Measurements from ENCODE around the gene C11orf98.
"Not testable (repeated sequence)": the region's sequence is repeated elsewhere in the genome, so short reads cannot be mapped to it uniquely, and the experiment has no call there.

C11orf98 gene

DNA sequence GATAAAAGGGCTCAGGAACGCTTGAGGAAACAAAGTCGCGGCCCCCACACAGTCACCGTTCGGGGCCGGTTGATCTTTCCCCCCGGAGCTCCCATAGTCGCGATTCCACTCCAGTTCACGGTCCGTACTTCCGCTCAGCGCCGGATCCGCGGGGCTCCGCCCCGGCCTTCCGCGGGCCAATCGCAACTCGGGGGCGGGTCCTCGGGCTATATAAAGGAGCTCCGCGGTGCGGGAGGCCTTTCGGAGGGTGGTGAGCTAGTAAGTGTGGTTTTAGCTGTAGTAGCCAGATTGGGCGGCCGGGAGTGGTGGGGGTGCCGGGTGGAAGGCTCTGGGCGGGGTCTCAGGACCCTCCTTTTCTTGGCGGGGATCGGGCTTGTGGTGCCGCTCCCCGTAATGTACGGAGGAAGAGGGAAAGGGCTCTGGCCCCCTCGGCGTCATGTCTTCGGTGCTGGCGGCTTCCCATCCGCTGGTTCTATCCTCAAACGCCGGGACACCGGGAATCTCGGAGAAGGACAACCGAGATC lies at the start of gene C11orf98, which contains the start of gene CSKMT:
C11orf98 (minus strand) TSS at position 136 of the 524 bp plus-strand sequence; CDS start at position 95, 41 bp downstream.
CSKMT (plus strand) TSS at position 238 of the 524 bp plus-strand sequence. CDS start 568 bp downstream, outside the sequence.
- DNase-seq (ENCODE audit: low read depth in 2 of 2), result peak; percentile 92 to 94

DNA sequence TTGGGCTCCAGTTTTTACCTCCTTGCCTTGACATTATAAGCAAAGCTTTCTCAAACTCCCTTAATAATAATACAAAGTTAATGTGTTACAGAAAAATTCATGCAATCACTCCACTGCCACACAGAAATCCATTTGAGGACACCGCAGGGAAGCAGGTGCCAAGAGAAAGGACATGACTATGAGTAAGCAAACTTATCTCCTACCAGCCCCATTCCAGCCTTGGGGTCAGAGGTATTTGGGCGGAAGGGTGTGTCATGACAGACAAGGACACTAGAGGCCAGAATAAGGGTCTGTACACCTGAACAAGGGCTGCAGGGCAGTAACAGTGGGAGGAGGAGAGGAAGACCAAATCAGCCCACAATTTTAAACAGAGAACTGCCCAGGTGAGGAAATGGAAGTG lies 48.3 kb upstream of the C11orf98 start:
- no peak for DNase-seq (ENCODE audit: low read depth in 2 of 2)

DNA sequence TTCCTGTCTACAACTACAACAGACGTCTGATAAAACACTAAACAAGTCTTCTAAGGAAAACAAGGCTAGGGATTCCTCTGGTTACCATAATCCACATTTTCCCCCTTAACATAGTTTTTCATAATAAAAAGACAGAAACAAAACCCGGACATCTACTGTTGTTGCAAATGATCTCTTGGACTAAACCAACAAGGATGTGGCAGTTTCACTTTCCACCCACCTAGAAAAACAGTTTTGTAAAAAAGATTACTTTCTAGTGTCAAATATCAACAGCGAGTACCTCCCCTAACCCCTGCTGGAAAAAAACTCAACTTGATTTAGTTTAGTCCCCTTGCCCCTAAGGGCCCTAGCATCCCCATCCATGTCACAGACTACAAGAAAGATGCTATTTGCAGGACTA lies 47.9 kb upstream of the C11orf98 start:
- DNase-seq (ENCODE audit: low read depth in 2 of 2), result no peak

DNA sequence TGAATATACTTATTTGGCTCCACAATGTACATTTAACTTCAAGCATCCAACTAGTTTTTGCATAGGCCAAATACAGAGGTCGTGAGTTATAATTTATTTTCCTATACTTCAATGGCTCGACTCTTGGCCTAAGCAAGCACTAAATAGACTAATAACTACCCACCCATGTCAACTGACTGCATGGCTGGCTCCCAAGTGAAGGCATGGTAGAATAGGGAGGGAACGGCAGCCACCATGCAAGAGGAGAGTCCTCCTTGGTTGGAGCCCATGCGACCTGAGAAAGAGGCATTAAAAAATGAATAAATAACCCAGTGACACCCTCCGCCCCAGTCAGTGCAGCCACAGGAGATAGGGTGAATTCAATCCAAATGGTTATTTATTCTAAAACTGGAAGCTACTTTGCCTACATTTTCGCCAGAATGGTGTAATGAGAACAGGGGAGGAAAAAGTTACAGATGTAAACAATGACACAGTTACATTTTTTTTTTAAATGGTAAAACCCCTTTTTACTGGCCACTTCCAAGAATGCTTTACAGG lies 47.3 kb upstream of the C11orf98 start:
- no peak for DNase-seq (ENCODE audit: low read depth in 2 of 2)

DNA sequence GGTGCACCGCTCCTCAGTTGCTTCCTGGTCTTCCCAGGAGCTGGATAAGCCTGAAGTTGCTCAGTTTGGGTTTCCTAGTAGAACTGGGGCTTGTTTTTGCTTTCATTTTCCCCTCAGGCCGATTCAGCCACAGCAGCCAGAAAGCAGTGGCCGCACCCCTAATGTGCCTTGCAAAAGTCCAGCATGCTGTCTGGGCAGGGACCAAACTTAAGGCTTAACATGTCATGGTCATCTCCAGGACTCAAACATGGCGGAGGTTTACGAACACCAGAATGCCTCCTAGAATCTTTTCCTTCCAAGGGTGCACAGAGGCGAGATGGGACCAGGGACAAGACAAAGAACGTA lies 45.0 kb upstream of the C11orf98 start:
- no peak for DNase-seq (ENCODE audit: low read depth in 2 of 2)

DNA sequence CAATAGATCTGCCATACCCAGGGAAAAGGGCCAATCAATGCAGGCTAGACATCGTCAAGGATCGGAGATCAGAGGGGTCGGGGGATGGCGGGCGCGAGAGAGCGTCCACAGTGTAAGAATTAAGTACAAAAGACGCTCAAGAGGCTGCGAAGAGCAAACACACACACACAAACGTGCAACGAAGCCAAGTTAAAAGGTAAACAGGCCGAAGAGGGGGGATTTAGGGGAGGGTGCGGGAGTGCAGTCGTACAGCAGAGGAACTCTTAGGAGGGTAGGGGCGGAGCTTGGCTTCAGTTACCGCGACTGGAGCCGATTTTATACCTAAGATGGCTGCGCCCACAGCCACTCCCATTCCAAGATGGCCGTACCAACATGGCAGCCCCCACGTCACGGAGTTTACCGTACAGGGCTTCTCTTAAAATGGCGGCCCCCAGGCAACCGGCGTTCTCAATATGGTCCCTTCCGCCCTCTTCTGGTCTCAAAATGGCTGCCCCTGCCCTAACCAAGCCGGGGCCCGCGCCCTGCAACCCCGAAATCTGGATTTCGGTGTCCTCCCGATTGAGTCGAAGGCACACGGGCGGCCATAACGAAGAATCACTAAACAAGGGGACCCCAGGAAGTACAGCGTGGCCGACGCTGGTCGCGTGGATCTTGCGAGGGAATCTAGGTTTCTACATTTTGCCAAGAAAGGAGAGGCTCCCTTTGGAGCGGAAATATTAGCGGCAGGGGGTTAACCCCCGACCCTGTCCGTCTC lies 44.4 kb upstream of the C11orf98 start:
- peak; percentile 82 to 91 for DNase-seq (ENCODE audit: low read depth in 2 of 2)

DNA sequence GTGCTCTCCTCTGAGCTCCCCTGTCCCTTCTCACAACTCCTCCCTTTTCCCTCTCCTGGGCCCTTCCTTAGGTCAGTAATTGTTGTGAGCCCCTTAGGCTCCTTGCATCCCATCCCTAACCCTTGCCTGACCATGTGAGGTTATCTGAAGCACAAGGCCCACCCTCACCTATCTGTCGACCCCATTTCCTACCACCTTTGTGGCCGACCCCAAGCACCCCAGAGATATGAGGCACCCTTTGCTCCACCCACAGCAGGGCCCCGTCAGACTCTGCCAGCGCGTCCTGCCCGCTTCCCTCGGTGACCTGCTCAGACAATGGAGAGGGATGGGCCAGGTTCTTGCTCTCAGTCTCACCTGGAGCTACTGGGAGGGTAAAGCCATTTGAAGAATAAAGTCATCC lies 43.8 kb upstream of the C11orf98 start:
- DNase-seq (ENCODE audit: low read depth in 2 of 2), result no peak

DNA sequence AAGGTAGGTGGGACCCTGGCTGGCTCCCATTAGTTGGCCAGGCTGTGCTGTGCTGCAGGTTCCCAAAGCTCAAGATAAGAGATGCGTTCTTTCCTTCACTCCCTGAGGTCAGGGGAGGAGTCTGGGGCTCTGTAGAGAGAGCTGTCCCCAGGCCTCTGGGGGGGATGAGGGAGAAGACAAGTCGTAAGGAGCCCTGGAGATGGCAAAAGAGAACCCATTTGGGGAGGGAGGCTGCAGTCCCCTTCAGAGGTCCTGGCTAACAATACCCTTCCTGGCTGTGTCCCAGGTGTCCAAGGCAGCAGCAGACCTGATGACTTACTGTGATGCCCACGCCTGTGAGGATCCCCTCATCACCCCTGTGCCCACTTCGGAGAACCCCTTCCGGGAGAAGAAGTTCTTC lies 43.4 kb upstream of the C11orf98 start:
- DNase-seq (ENCODE audit: low read depth in 2 of 2), result no peak

DNA sequence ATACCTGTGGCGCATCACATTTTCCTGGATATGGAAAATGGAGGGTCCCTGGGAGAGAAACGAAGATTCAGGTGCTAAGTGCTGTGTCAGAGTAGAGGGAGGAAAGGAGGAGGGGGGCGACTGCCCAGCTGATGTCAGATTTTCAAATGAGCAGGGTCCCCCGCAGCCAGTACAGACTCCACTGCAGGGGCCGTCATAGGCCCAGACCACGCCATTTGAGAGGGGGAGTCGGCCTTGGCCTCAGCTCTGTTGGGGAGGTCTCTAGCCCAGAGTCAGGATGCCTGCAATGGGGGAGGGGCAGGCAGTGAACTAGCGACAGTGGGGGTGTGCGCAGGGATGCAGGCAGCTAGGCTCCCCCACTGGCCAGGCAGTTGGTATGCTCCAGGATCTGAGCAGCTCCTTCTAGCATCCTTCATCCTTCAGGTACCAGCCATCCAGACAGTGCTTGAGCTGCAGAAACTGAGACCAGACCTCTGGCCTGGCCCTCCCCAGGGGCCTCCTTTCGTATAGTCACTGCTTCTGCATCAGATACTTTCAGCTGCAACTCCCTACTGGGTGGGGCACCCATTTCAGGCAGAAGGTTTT lies 42.4 kb upstream of the C11orf98 start, which contains the start of the genes BSCL2 and GNG3:
BSCL2 (minus strand) TSS at position 148 of the 585 bp plus-strand sequence. CDS start 229 bp downstream, outside the sequence.
GNG3 (plus strand) TSS at position 400 of the 585 bp plus-strand sequence. CDS start 620 bp downstream, outside the sequence.
- no peak for DNase-seq (ENCODE audit: low read depth in 2 of 2)

DNA sequence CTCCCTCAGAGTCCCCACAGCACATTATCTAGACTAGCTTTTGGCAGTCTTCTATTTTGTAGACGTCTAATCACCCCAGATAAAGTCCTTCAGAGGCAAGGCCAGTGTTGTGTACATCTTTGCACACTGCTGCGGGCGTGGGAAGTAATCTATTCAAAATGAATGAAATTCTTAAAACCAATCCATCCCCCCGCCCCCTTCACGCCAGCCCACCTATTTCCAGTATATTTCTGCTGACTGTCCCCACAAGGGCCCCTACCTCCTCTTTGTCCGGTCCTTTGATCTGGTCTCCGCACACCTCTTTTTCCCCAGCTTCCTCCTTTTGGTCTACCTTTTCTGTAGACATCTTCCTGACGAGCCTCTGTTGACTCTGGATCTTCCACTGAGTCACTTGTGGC lies 41.8 kb upstream of the C11orf98 start:
- DNase-seq (ENCODE audit: low read depth in 2 of 2), result no peak

DNA sequence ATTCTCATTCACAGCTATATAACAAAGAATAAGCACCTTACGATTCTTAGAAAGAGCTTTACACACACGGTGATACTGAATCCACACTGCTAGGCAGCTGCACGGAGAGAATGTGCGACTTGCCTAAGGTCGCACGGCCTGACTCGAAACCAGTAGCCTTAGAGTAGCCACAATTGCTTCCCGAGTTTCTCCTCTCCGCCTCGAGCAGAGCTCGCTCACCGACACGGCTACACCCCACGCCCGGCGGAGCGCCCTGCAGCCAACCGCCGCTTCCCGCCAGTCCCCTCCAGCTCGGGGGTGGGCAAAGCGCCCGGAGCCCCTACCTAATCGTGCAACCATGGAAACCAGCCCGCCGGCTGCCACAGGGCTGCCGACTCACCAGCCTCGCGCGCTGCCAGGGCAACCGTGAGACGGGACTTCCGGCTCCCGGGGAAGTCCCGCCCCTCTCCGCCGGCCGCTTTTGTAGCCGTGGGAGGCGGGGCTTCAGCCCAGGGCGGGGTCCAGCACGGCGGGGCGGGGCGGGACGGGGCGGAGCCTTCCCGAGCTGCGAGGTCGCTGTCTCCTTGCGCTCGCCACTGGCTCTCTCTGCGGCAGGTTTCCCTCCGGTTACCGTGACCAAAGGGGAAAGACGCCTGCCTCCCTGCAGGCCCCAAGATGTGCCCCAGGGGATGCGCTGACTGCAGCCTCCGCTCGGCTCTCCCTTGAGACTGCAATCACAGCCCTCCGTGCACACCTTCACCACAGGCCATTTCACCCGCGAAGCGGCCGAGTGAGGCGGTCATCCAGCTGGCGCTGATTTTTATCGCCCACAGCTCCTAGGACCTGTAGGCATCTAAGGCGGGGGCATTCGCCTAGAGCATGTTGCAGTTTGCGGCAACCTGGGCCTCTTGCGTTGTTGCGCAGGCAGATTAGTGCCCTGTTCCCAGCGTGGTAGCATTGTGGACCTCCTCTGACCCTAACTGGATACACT lies 41.2 kb upstream of the C11orf98 start:
- DNase-seq (ENCODE audit: low read depth in 2 of 2), result peak; percentile 90 to 94

DNA sequence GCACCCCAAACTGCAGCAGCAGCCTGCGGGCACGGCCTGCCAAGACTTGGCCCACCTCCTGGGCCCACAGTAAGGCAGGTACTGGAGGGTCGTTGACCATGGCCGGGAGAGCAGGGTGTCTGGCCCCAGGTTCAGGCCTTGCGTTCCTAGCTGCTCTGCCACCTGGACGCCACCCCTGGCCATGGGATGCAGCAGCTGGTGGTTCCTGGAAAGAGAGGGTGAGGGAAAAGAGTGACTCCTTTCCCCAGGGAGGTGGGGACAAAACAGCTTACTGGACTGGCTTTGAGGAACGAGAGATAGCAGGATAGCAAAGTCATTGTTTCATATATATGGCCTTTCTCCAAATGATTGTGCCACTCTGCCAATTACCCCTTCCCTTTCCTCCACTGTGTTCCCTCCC lies 40.4 kb upstream of the C11orf98 start:
- no peak for DNase-seq (ENCODE audit: low read depth in 2 of 2)

DNA sequence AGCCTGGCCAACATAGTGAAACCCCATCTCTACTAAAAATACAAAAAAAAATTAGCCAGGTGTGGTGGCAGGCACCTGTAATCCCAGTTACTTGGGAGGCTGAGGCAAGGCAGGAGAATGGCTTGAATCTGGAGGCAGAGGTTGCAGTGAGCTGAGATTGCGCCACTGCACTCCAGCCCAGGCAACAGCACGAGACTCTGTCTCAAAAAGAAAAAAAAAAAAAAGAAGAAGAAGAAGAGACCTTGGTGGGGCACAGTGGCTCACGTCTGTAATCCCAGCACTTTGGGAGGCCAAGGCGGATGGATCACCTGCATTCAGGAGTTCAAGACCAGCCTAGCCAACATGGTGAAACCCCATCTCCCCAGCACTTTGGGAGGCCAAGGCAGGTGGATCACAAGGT lies 38.9 kb upstream of the C11orf98 start:
- not testable (repeated sequence) for DNase-seq (ENCODE audit: low read depth in 2 of 2)

DNA sequence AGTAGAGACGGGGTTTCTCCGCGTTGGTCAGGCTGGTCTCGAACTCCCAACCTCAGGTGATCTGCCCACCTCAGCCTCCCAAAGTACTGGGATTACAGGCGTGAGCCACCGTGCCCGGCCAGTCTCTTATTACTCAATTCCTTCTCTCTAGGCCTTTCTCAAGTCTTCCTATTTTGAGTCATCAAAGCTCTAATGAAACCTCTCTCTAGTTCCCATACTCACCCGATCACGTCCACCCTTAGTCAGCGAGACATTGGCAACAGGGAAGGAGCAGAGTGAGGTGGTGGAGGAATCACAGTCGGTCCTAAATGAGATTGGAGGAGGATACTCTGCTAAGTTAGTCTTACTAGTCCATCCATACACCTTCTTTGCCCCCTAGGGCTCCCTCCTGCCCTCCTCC lies 37.2 kb upstream of the C11orf98 start:
- no peak for DNase-seq (ENCODE audit: low read depth in 2 of 2)

DNA sequence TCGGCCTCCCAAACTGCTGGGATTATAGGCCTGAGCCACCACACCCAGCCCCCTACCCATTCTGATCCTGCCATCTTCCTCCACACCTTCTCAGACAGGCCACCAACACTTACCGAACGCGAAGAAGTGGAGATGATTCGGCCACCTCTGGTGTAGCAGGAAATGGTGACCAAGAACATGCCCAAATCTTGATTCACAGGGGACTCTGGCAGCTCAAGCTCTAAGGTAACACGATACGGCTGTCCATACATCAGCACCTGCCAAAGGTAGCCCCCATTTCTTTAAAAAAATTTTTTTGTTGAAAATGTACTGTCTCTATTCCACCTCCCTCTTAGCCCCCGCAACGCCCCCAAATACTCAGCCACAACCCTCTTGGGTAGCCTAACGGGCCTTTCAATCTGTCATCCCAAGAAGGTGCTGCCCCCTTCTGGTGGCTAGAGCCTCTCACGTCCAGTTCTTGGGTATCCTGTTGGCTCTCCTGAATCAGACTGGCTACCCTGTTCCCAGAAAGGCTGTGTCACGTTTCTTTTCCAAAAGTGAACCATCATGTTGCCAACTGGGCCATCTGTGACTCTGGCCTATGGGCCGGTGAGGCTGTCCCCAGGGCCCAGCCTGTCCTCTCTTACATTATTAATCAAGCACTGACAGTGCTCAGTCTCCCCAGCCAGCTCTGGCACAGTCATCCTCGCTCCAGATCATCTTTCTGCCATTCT lies 29.6 kb upstream of the C11orf98 start:
- DNase-seq (ENCODE audit: low read depth in 2 of 2), result peak; percentile 54 to 62

DNA sequence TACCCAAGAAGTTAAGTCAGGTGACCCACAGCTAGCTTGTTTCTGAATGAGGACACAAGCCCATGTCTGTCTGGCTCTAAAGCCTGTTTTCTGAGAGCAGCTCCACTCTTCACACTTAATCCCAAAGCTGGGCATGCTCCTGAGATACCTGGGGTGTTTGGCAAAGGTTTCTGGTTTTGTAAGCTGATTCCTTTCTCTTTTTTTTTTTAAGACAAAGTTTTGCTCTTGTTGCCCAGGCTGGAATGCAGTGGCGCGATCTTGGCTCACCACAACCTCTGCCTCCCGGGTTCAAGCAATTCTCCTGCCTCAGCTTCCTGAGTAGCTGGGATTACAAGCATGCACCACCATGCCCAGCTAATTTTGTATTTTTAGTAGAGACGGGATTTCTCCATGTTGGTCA lies 28.6 kb upstream of the C11orf98 start:
- not testable (repeated sequence) for DNase-seq (ENCODE audit: low read depth in 2 of 2)

DNA sequence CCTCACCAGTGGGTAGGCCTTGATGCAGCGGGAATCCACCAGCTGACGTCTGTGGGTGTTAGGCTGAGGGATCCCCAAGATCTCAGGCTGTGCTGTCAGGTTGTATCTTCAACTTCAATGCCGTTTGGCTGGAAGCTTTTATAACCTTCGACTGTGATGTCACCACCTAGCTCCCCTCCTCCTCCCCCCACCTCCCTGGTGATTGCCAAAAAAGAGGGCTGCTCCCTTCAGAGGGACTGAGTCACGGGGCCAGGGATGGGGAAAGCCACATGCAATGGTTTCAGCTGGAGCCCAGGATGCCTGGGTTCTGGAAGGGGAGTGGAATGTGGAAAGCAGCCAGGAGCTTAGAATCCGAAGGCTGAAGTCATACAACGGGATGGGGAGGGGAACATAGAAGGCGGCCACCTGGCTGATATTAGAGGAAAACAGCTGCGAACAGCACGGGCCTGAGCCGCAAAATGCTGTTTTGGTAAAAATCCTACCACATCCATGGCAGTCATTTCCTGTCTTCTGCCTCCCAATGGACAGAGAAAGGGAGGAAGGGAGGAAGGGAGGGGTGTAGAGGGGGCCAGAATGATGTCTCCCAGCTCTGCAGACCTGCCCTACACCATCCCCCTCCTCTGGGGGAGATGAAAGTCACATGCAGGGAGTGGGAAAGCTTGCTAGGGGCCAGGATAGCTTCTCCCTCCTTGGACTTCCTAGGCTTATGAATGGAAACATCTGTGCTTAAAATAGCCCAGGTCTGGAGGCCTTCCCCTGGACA lies 24.6 kb upstream of the C11orf98 start, which contains the start of gene LRRN4CL:
LRRN4CL (minus strand) TSS at position 110 of the 763 bp plus-strand sequence. CDS start 1,022 bp downstream, outside the sequence.
- DNase-seq (ENCODE audit: low read depth in 2 of 2), result no peak

DNA sequence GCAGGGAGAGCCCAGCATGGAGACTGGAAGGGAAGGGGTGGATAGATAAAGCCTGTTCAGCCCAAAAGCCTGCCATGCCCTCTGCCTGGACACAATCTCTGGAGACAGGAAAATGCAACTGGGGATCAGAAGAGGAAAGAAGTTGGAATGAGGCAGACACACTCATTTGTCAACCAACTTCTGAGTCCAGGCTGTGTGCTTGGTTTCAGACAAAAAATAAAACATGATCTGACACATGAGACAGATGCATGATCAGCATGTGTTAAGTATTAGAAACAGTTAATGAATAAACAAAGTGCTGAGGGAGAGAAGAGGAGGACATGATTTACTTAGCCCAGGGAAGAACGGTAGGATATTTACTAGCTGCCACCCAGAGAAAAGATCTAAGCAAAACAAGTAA lies 23.5 kb upstream of the C11orf98 start:
- DNase-seq (ENCODE audit: low read depth in 2 of 2), result no peak

DNA sequence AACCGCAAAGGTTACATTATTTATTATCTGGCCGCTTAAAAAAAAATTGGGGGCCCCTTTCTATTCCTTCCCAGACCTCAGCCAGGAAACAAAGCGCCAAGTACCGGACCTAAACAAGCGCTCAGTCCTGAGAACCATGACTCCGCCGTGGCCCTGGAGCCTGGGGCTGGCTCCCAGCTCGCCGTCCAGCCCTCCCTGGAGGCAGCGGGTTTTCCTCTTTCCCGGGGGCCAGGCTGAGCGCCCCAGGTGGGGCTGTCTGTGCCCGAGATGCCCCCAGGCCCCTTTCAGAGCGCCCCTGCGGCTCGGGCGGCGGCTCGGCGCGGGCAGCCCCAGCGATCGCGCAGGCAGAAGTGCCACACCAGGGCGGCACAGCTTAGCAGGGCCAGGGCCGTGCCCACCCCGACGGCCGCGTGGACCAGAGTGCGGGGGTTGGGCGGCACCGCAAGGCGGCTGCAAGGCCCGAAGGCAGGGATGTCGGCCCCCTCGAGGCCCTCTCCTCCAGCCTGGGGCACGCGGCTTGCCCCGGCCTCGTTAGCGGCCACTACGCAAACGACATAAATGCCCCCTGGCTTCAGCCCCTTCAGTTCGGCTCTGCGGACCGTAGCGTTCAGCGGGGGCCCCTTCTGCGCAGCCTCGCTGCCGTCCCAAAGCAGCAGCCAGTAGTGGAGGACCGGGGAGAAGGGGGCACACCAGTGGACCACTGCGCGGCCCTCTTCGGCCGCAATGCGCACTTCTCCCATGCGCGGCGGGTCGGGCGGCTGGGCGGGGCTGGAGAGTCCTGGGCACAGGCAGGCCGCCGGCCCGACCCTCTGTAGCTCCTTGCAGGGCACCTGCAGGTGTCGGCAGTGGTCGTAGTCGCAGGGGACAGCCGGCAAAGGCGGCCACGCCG lies 22.7 kb upstream of the C11orf98 start:
- no peak for DNase-seq (ENCODE audit: low read depth in 2 of 2)

All from stimulated activated CD4-positive, alpha-beta T cell treated with anti-CD3 and anti-CD28 coated beads, Interleukin-1b, Interleukin-23, amount 100 ng/mL, for 1 hour (primary cell).